CD4-positive, alpha-beta T cell treated with Interleukin-6 at 100 ng/mL for 8 hours (primary cell): ENCODE data around the gene BEND7.

Experiments
- DNase-seq: peaks from one replicate; pipeline ENCODE4 v3.0.0-alpha.2; 2020; ENCODE audit warnings: mixed read lengths, low spot score

The BEND7 gene

GRCh38 chr10:13520194-13520593 is 8.6 kb downstream of the BEND7 start:
- DNase-seq = no peak

GRCh38 chr10:13518076-13518692 is 10.6 kb downstream of the BEND7 start:
- DNase-seq = no peak

GRCh38 chr10:13517675-13518074 is 11.1 kb downstream of the BEND7 start:
- no peak for DNase-seq

GRCh38 chr10:13516176-13516575 is 12.6 kb downstream of the BEND7 start:
- no peak for DNase-seq

- no peak for DNase-seq
These were observed 13.3 kb downstream of the BEND7 start for GRCh38 chr10:13515467-13515866.

GRCh38 chr10:13514296-13514695 is 14.5 kb downstream of the BEND7 start:
- no peak for DNase-seq

GRCh38 chr10:13512564-13512963 is 16.2 kb downstream of the BEND7 start:
- DNase-seq = no peak

- no peak for DNase-seq
These were observed 17.4 kb downstream of the BEND7 start for GRCh38 chr10:13511409-13511808.

- no peak for DNase-seq
These were observed 23.6 kb downstream of the BEND7 start for GRCh38 chr10:13505052-13505680.

GRCh38 chr10:13503745-13504463 is 24.9 kb downstream of the BEND7 start:
- DNase-seq = no peak

GRCh38 chr10:13502380-13502779 is 26.4 kb downstream of the BEND7 start:
- DNase-seq = no peak

GRCh38 chr10:13500201-13500600 is 28.6 kb downstream of the BEND7 start:
- DNase-seq = no peak

- no peak for DNase-seq
These were observed 29.7 kb downstream of the BEND7 start for GRCh38 chr10:13499150-13499549.

GRCh38 chr10:13496931-13497330 is 31.9 kb downstream of the BEND7 start:
- no peak for DNase-seq

- DNase-seq = no peak
These were observed 32.6 kb downstream of the BEND7 start for GRCh38 chr10:13496164-13496563.

- no peak for DNase-seq
These were observed 36.2 kb downstream of the BEND7 start for GRCh38 chr10:13492493-13493180.

GRCh38 chr10:13491747-13492360 is 37.0 kb downstream of the BEND7 start:
- DNase-seq = no peak

GRCh38 chr10:13490503-13490902 is 38.3 kb downstream of the BEND7 start:
- no peak for DNase-seq

- no peak for DNase-seq
These were observed 39.7 kb downstream of the BEND7 start for GRCh38 chr10:13489035-13489599.

GRCh38 chr10:13485623-13486022 is 43.2 kb downstream of the BEND7 start:
- DNase-seq = no peak

- DNase-seq = no peak
These were observed 44.9 kb downstream of the BEND7 start for GRCh38 chr10:13483951-13484350.

GRCh38 chr10:13483073-13483472 is 45.7 kb downstream of the BEND7 start:
- DNase-seq = no peak
